GM23338 (cell line): ENCODE results near the gene GNAI1. TPM values are rescaled to one million over a fixed set of nuclear protein-coding genes. Genes with fewer than 3 reads are reported as not detected.

Experiments
- ATAC-seq: fragments of 200-7000 bp; cut with Tn5 transposase; 3 replicates; pipeline ENCODE4 v1.9.1; 2020
- DNase-seq: peaks from one replicate; pipeline ENCODE4 v3.0.0-alpha.2; 2015; ENCODE audit warnings: low spot score
- H2AFZ ChIP-seq: fragments of 200-600 bp; sonication (generic); 2 replicates; pipeline ENCODE4 v1.8.0; 2016; ENCODE audit warnings: antibody characterized with exemption, mild to moderate bottlenecking, moderate library complexity
- H3F3A ChIP-seq: fragments of 200-600 bp; sonication (generic); replicated peaks from 2 replicates; pipeline ENCODE4 v1.8.0; 2017; ENCODE audit warnings: antibody characterized with exemption, mixed run types, low read depth
- H3K27ac ChIP-seq: fragments of 200-600 bp; sonication (generic); 2 replicates; pipeline ENCODE4 v1.6.1; 2016; ENCODE audit warnings: low read depth
- H3K27me3 ChIP-seq: fragments of 200-600 bp; sonication (generic); 2 replicates; pipeline ENCODE4 v1.8.0; 2016; ENCODE audit warnings: mild to moderate bottlenecking, mixed run types, moderate library complexity; ENCODE audit not compliant: insufficient read depth
- H3K36me3 ChIP-seq: fragments of 200-600 bp; sonication (generic); 2 replicates; pipeline ENCODE4 v1.8.0; 2016; ENCODE audit warnings: mild to moderate bottlenecking; ENCODE audit not compliant: insufficient read depth
- H3K4me1 ChIP-seq: fragments of 200-600 bp; sonication (generic); 2 replicates; pipeline ENCODE4 v1.8.0; 2016; ENCODE audit warnings: mild to moderate bottlenecking, moderate library complexity; ENCODE audit not compliant: insufficient read depth
- H3K4me2 ChIP-seq: fragments of 200-600 bp; sonication (generic); 2 replicates; pipeline ENCODE4 v1.7.1; 2017; ENCODE audit warnings: mixed run types
- H3K4me3 ChIP-seq: fragments of 200-600 bp; sonication (generic); 2 replicates; pipeline ENCODE4 v1.6.1; 2016; ENCODE audit warnings: mixed run types
- H3K79me2 ChIP-seq: fragments of 200-600 bp; sonication (generic); replicated peaks from 2 replicates; pipeline ENCODE4 v1.8.0; 2017; ENCODE audit warnings: mild to moderate bottlenecking; ENCODE audit not compliant: insufficient read depth
- H3K9me2 ChIP-seq: fragments of 200-600 bp; sonication (generic); 2 replicates; pipeline ENCODE4 v1.8.0; 2017; ENCODE audit not compliant: insufficient read depth
- H4K20me1 ChIP-seq: fragments of 200-600 bp; sonication (generic); replicated peaks from 2 replicates; pipeline ENCODE4 v1.8.0; 2017; ENCODE audit warnings: mild to moderate bottlenecking; ENCODE audit not compliant: insufficient read depth
- H3K27ac Mint-ChIP-seq: 2 replicates; pipeline ENCODE4 v1.8.0; 2020; ENCODE audit warnings: inconsistent platforms, mild to moderate bottlenecking, moderate library complexity, mixed read lengths
- H3K27me3 Mint-ChIP-seq: 3 replicates; pipeline ENCODE4 v1.8.0; 2022; ENCODE audit warnings: low read depth, mild to moderate bottlenecking, moderate library complexity, mixed read lengths, inconsistent platforms; ENCODE audit not compliant: insufficient read depth, poor library complexity
- H3K36me3 Mint-ChIP-seq: 3 replicates; pipeline ENCODE4 v1.8.0; 2021; ENCODE audit warnings: low read depth, mild to moderate bottlenecking, inconsistent platforms, moderate library complexity, mixed read lengths
- H3K4me1 Mint-ChIP-seq: 3 replicates; pipeline ENCODE4 v1.8.0; 2020; ENCODE audit warnings: mild to moderate bottlenecking, inconsistent platforms, mixed read lengths
- H3K4me3 Mint-ChIP-seq: 3 replicates; pipeline ENCODE4 v1.8.0; 2021; ENCODE audit warnings: moderate library complexity, mild to moderate bottlenecking, inconsistent platforms, mixed read lengths
- H3K9me3 Mint-ChIP-seq: 3 replicates; pipeline ENCODE4 v1.8.0; 2020; ENCODE audit warnings: moderate library complexity, mild to moderate bottlenecking, inconsistent platforms, mixed read lengths
- CREB1 ChIP-seq: fragments of 250-450 bp; sonication (Bioruptor Pico); IDR thresholded peaks from 2 replicates; pipeline ENCODE4 v1.5.0; 2020; ENCODE audit warnings: low read depth, mild to moderate bottlenecking, moderate library complexity
- EZH2 ChIP-seq: fragments of 200-600 bp; sonication (generic); IDR thresholded peaks from one replicate; pipeline ENCODE4 v1.8.0; 2017; ENCODE audit warnings: antibody characterized with exemption, mild to moderate bottlenecking, low read depth; ENCODE audit not compliant: unreplicated experiment
- JUNB ChIP-seq: IDR thresholded peaks from one replicate; pipeline ENCODE4 v1.6.1; 2016; ENCODE audit warnings: antibody characterized with exemption; ENCODE audit not compliant: unreplicated experiment
- NANOG ChIP-seq: IDR thresholded peaks from 2 replicates; pipeline ENCODE4 v1.6.1; 2016; ENCODE audit warnings: antibody characterized with exemption, borderline replicate concordance
- POLR2AphosphoS5 ChIP-seq: IDR thresholded peaks from 2 replicates; pipeline ENCODE4 v1.6.1; 2016; ENCODE audit warnings: antibody characterized with exemption, low read depth
- STAT1 ChIP-seq: IDR thresholded peaks from one replicate; pipeline ENCODE4 v1.6.1; 2016; ENCODE audit warnings: antibody characterized with exemption; ENCODE audit not compliant: unreplicated experiment
- polyA plus RNA-seq: library from polyadenylated mRNA; unstranded; fragments of >200 nt; fragmentation: Nextera tagmentation; extraction: Ambion mirVana; gene quantifications from 2 replicates; pipeline ENCODE4 v1.2.1, GENCODE V29; 2016
- total RNA-seq: library from RNA; depleted of rRNA; stranded (reverse); fragments of >200 nt; shearing (Covaris generic); gene quantifications from 2 replicates; pipeline ENCODE4 v1.2.3, GENCODE V29; 2014
- TF ChIP-seq, protein P1 (sequence below): fragments of 250-450 bp; sonication (Bioruptor Pico); IDR thresholded peaks from 2 replicates; pipeline ENCODE4 v1.5.0; 2020; ENCODE audit warnings: mild to moderate bottlenecking, moderate library complexity
- TF ChIP-seq, protein P2 (sequence below): IDR thresholded peaks from 2 replicates; pipeline ENCODE4 v1.6.1; 2016; ENCODE audit warnings: antibody characterized with exemption

GNAI1 gene
- total and polyA plus RNA-seq, 2 experiments from 2014 or later, result 31.3 to 36.9 TPM

DNA sequence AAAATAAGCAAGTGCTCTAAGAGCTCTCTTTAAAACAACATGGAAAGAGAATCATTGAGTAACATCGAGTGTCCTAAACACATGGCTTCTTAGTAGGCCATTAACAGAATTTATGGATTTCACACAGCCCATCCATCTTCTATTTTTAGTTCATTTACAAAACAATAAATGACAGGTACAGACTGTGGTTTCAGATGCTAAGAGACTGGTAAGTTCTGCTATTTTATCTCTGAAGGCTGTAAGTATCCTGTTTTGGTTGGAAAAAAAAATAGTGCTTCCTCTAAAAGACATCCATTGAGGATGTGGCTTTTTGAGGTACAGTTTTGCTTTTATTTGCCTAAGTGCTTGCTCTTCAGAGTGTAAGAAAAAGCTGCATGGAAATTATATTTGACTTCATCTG is 27.4 kb upstream of the GNAI1 start (continued):
- TF ChIP-seq, protein P1, sequence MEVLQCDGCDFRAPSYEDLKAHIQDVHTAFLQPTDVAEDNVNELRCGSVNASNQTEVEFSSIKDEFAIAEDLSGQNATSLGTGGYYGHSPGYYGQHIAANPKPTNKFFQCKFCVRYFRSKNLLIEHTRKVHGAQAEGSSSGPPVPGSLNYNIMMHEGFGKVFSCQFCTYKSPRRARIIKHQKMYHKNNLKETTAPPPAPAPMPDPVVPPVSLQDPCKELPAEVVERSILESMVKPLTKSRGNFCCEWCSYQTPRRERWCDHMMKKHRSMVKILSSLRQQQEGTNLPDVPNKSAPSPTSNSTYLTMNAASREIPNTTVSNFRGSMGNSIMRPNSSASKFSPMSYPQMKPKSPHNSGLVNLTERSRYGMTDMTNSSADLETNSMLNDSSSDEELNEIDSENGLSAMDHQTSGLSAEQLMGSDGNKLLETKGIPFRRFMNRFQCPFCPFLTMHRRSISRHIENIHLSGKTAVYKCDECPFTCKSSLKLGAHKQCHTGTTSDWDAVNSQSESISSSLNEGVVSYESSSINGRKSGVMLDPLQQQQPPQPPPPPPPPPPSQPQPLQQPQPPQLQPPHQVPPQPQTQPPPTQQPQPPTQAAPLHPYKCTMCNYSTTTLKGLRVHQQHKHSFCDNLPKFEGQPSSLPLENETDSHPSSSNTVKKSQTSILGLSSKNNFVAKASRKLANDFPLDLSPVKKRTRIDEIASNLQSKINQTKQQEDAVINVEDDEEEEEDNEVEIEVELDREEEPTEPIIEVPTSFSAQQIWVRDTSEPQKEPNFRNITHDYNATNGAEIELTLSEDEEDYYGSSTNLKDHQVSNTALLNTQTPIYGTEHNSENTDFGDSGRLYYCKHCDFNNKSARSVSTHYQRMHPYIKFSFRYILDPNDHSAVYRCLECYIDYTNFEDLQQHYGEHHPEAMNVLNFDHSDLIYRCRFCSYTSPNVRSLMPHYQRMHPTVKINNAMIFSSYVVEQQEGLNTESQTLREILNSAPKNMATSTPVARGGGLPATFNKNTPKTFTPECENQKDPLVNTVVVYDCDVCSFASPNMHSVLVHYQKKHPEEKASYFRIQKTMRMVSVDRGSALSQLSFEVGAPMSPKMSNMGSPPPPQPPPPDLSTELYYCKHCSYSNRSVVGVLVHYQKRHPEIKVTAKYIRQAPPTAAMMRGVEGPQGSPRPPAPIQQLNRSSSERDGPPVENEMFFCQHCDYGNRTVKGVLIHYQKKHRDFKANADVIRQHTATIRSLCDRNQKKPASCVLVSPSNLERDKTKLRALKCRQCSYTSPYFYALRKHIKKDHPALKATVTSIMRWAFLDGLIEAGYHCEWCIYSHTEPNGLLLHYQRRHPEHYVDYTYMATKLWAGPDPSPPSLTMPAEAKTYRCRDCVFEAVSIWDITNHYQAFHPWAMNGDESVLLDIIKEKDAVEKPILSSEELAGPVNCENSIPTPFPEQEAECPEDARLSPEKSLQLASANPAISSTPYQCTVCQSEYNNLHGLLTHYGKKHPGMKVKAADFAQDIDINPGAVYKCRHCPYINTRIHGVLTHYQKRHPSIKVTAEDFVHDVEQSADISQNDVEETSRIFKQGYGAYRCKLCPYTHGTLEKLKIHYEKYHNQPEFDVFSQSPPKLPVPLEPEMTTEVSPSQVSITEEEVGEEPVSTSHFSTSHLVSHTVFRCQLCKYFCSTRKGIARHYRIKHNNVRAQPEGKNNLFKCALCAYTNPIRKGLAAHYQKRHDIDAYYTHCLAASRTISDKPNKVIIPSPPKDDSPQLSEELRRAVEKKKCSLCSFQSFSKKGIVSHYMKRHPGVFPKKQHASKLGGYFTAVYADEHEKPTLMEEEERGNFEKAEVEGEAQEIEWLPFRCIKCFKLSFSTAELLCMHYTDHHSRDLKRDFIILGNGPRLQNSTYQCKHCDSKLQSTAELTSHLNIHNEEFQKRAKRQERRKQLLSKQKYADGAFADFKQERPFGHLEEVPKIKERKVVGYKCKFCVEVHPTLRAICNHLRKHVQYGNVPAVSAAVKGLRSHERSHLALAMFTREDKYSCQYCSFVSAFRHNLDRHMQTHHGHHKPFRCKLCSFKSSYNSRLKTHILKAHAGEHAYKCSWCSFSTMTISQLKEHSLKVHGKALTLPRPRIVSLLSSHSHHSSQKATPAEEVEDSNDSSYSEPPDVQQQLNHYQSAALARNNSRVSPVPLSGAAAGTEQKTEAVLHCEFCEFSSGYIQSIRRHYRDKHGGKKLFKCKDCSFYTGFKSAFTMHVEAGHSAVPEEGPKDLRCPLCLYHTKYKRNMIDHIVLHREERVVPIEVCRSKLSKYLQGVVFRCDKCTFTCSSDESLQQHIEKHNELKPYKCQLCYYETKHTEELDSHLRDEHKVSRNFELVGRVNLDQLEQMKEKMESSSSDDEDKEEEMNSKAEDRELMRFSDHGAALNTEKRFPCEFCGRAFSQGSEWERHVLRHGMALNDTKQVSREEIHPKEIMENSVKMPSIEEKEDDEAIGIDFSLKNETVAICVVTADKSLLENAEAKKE (CRISPR knock-in tag), result no peak

DNA sequence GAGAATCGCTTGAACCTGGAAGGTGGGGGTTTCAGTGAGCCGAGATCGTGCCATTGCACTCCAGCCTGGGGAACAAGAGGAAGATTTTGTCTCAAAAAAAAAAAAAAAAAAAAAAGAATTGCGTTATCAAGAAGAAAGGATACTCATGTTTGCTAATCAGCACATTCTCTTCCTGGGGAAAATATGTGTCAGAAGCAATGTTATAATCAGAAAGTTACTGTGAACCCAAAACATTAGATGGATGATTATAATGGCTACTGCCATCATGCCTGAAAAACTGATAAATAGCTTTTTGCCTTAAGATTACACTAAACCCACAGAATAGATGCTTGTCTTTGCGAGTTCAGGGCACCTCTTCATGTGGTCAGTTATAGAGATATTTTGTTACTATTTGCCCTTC is 24.3 kb upstream of the GNAI1 start:
- Histone ChIP-seq H3K79me2 (no peaks in the 10 kb centered on the region), H3K27ac (no peak overlapping the region), H4K20me1 (no peaks in the 10 kb centered on the region), H3K4me1 (peaks cover 17% of the 10 kb centered on the region), H2AFZ (no peak overlapping the region), H3K27me3 (no peaks in the 10 kb centered on the region), H3K4me3 (no peak overlapping the region), H3F3A (no peaks in the 10 kb centered on the region), H3K4me2 (no peak overlapping the region), H3K36me3 (no peaks in the 10 kb centered on the region), H3K9me2 (no peaks in the 10 kb centered on the region)
- peaks cover 17% of the 10 kb centered on the region for H3K4me1 Mint-ChIP-seq
- no peaks in the 10 kb centered on the region for H3K36me3 Mint-ChIP-seq
- no peak for TF ChIP-seq EZH2
- TF ChIP-seq CREB1 (CRISPR knock-in tag), result no peak
- TF ChIP-seq POLR2AphosphoS5, result no peak
- TF ChIP-seq STAT1, result no peak
- TF ChIP-seq, protein P2, sequence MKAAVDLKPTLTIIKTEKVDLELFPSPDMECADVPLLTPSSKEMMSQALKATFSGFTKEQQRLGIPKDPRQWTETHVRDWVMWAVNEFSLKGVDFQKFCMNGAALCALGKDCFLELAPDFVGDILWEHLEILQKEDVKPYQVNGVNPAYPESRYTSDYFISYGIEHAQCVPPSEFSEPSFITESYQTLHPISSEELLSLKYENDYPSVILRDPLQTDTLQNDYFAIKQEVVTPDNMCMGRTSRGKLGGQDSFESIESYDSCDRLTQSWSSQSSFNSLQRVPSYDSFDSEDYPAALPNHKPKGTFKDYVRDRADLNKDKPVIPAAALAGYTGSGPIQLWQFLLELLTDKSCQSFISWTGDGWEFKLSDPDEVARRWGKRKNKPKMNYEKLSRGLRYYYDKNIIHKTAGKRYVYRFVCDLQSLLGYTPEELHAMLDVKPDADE, result no peak
- TF ChIP-seq JUNB, result no peak
- TF ChIP-seq NANOG, result no peak
- DNase-seq, result no peak
- no peaks in the 10 kb centered on the region for H3K27me3 Mint-ChIP-seq
- no peak overlapping the region for H3K4me3 Mint-ChIP-seq
- H3K9me3 Mint-ChIP-seq, result no peaks in the 10 kb centered on the region
- no peak for ATAC-seq
- no peak overlapping the region for H3K27ac Mint-ChIP-seq
